ENCODE measurements around the gene ZNF385C.

Gene ZNF385C

GRCh38 chr17:42122371-42123303 lies 24.4 kb upstream of the ZNF385C start, which contains the start of gene HSPB9:
Gene HSPB9, plus strand, starts transcription at chr17:42122804. Its CDS starts 47 bp downstream, at chr17:42122851.
- DNase-seq = peak; percentile 68

DNA sequence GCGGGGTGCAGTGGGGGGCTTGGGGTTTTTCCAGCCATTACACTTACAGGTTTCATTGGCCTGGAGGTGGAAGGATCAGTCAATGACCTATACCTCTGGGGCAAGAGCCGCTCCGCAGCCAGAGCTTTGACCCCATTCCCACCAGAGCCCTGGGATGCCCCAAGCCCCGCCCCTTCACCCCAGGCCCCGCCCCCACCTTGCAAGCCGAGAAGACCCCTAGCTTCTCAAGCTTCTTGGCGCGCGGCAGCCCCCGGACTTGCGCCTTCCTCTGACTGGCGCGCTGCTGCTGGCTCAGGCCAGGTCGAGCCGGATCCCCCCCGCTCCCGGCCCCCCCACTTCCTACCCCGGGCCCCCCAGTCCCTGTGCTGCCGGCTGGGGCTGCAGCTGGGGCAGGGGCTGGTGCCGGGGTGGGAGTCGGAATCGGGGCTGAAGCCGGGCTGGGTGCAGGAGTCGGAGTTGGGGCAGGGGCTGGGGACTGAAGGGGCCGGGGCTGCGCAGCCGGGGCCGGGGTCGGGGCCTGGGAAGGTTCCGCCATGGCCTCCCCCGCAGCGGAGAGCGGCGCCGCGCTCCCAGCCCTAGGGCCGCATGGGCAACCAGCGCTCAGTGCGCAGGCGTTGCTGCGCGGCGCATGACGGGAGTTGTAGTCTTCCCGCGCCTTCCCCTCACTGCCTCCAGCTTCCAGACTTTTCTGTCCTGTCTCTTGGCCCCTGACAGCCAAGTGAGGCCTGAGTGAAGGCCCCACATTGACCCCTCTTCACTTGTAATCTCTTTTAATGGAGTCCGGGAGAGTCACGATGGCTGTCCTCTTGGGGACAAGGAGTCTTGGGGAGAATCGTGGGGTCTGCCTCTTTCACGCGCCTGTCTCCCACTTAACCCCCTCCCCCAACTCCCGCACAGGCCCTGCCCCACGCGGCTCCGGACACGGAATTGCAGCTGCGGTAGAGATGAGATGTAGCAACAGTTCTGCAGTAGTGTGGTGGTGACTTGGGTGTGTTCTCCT lies 22.8 kb upstream of the ZNF385C start, which contains the start of gene KAT2A:
Gene KAT2A (minus strand): TSS at position 598 of the 1,000 bp plus-strand sequence. CDS start 63 bp downstream, at position 535.
- DNase-seq = peak; percentile 89

- DNase-seq = no peak
These were observed 22.0 kb upstream of the ZNF385C start for GRCh38 chr17:42120161-42120769.

DNA sequence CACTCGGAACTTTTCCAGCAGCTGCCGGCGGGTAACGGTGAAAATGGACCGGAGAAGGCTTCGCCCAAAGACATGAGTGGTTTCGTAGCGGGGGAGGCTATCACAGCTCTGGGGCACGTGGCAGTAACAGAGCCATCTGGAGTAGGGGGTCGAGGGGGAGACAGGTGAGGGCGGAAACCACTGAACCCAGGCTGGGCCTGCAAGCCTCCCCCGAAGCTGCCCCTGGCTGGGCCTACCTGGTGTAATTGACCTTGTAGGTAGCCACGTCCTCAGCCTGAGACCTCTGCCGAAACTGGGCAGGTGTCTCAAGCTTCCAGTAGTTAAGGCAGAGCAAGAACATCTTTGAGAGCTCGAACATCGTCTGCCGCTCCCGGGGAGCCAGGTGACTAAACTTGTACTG lies 21.0 kb upstream of the ZNF385C start:
- DNase-seq = no peak

GRCh38 chr17:42118545-42118944 lies 20.3 kb upstream of the ZNF385C start:
- DNase-seq = no peak

DNA sequence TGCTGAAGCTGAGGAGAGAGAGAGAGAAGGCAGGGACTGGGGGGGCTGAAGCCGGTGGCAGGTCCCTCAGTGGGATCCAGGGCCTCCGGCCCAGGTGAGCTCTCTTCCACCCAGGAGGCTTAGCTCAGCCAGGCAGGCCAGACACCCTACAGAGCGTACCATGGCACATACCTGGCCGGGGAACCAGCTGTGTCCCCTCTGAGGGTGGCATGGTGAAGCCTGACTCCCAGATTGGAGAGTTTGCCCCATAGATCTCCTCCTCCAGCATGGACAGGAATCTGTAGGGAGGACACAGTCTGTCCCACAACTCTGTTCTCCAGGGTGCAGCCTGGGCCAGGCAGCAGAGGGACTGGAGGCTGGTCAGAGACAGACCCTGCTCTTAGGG lies 19.8 kb upstream of the ZNF385C start:
- no peak for DNase-seq

GRCh38 chr17:42117397-42118125 lies 19.3 kb upstream of the ZNF385C start:
- DNase-seq = no peak

DNA sequence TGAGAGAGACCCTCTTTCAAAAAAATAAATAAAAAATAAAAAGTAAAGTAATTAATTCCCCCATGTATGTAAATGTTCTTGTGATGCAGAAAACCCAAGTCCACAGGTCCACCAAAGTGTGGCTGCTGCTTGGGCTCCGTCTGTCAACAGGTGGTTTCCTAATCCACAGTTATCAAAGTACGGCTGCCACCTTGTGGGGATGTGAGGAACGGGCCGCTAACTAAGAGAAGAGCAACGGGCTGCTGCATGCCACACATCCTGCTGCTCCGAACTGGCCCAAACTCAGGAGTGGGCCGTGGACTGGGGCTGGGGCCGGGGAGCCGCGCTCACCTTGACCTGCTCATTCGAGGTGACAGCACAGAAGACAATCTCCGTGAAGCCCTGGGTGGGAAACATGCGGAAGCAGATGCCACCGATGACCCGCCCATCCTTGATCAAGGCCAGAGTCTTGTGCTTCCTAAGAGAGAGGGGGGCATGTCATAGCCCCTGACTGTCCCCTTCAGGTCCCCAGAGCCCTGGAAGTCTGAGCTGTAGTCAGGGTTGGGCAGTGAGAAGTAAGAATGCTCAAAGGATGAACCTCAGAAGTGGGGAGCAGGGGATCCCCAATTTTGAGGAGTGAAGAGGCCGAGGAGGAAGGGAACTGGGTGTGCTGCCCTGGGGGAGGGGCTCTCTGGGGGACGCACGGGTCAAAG lies 18.6 kb upstream of the ZNF385C start:
- DNase-seq = peak; percentile 86

GRCh38 chr17:42114118-42114517 lies 15.8 kb upstream of the ZNF385C start:
- DNase-seq = no peak

DNA sequence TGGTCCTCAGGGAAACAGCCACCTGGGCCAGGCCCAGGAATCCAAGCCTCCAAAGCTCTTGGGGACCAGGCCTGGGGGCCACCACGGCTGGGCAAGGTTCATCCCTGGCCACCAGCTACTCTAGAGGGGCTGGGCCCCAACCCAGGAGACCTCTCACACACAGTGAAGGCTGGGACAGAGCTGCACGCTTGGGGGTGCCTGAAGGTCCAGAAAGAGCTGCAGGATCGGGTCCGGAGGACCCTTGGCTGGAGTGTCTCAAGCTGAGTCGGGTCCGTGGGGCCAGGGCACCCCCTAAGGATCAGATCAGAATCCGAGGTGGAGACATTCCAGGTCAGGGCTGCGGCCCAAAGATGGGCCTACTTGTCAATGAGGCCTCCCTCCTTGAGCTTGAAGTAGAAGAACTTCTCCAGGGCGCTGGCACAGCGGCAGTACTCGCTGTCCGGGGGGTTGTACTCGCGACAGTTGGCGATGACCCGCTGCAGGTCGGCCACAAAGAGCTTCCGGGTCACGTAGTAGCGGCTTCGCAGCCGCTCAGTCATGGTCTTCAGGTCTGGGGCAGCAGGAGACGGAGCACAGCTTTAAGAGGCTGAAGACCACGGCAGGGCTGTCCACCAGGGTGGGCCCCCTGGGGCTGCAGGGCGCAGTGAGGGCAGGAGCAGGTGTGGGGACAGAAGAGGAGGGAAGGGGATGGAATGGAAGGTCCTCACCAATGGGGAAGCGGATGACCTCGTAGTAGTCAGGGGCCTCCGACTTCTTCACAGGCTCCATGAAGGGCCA lies 15.2 kb upstream of the ZNF385C start:
- DNase-seq = no peak

DNA sequence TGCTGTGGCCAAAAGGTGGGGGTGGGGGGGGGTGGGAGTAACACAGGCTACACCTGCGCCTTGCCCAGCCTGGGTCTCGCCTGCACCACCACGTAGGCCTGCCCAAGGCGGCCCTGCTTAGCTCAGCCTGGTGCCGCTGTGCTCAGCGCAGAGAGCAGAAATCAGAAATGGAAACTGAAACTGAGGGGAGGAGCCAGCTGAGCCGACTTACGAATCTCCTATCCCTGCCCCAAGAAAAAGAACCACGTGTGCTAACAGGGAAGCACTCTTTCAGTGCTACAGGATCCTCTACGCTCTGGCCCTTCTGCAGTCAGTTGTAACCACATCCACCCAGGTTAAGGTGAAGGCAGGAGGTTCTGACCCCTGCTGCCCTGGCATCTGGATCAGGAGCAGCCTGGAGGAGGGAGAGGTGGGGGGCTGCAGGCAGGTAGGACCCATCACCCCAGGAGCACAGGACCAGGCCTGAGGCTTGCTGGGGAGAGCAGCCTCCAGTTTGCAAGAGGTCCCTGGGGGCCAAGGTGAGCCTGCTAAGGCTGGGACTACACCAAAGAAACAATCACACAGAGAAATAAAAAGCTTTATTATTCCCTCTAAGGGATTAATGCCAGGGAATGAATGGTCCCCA lies 14.4 kb upstream of the ZNF385C start, which contains the start of gene DHX58:
Gene DHX58 (minus strand): TSS at position 163 of the 625 bp plus-strand sequence. CDS start 822 bp downstream, outside the sequence.
- DNase-seq = peak; percentile 81

- no peak for DNase-seq
These were observed 13.7 kb upstream of the ZNF385C start for GRCh38 chr17:42111871-42112551.

- no peak for DNase-seq
These were observed 13.0 kb upstream of the ZNF385C start for GRCh38 chr17:42111265-42111636.

DNA sequence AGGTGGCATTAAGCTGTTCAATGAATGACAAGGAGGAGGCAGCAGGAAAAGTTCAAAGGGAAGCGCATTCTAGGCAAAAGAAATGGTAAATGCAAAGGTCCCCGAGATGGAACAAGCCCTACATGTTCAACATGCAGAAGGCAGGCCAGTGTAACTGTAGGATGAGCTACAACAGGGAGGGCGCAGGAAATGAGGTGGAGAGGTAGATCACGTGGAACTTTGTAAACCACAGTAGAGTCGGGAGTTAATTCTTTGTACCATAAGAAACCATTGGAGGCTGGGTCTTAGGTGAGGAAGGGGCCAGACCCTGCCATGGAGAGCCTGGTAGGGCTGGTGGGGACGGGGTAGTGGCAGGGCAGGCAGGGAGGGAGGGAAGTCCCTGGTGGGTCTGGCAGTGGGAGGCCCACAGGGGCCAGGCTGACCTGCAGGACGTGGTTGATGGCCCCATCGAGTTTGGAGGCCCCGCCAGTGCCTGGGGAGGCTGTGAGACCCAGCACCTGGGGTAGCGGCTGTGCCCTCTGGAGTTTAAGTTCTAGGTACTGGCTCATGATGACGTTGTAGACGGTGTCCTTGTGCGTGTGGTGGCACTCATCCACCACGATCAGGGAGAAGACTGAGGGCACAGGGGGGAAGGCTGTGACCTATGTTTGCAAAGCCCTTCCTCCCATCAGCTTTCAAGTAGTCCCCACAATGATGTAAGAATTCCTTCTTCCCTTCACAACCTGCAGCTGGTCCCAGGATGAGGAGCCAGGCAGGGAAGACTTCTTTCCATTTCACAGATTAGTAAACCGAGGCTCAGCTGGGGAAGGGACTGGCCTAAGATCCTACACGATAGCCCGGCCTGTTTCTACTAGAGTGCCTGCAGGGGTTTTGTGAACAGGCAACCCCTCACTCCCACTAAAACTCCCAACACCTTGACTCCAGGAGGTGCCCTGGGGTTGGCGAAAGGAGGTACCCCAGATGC lies 12.3 kb upstream of the ZNF385C start:
- DNase-seq = no peak

DNA sequence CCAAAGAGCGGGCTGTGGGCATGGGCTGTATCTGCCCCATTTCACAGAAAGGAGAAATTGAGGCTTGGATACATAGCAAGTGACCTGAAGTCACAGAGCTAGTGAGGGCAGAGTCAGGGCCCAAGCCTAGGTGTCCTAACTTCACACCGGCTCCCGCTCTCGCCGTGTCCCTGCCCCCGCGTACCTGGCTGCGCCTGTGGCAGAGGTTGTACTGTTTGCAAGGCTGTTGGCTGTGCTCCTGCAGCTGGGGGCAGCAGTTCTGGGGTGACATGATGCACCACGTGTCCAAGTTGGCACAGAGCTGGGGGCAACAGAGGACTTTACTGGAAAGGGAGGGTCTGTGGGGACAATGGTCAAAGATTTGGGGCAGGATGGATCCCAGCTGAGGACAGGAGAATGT lies 10.8 kb upstream of the ZNF385C start:
- DNase-seq = no peak

GRCh38 chr17:42107597-42108576 lies 9.6 kb upstream of the ZNF385C start:
- peak; percentile 73 for DNase-seq

DNA sequence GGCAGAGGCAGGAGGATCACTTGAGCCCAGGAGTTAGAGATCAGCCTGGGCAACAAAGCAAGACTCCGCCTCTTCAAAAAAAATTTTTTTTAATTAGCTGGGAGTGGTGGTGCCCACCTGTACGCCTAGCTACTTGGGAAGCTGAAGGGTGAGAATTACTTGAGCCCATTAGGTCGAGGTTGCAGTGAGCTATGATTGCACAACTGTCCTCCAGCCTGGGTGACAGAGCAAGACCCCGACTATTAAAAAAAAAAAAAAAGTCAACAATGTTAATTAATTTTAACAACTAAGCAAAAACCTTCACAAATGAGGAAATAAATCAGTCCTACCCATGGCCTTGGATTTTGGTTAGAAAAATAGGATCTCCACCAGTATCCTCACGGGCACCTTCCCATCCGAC lies 8.9 kb upstream of the ZNF385C start:
- no peak for DNase-seq

All from right forelimb (tissue), 1 donor.